ENCODE data around the gene UBE3D.

The UBE3D gene, protein sequence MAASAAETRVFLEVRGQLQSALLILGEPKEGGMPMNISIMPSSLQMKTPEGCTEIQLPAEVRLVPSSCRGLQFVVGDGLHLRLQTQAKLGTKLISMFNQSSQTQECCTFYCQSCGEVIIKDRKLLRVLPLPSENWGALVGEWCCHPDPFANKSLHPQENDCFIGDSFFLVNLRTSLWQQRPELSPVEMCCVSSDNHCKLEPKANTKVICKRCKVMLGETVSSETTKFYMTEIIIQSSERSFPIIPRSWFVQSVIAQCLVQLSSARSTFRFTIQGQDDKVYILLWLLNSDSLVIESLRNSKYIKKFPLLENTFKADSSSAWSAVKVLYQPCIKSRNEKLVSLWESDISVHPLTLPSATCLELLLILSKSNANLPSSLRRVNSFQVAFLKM

GRCh38 chr6:83065511-83066192 is at the start of gene UBE3D:
UBE3D (minus strand) TSS chr6:83065841; CDS start chr6:83065718, 123 bp downstream.
- peak; percentile 80 for DNase-seq (ENCODE audit: low read depth)

DNA sequence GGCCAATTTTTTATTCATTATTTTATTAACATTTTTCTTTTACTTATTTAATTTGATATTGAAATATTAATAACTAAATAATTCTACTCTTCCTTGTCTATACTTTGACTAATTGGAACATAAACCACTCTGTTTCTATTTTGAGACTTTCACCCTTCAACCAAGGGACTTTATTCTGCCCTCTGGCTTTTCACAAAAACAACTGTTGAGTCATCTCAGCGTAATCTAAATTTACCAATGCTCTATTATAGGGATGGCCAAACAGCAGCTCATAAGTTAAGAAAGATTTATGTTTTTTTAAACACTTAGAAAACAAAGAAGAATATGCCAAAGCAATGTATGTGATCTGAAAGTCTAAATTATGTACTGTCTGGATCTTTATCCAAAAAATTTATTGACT is 48.5 kb upstream of the UBE3D start:
- no peak for DNase-seq (ENCODE audit: low read depth)

GRCh38 chr6:83113258-83113657 is 47.6 kb upstream of the UBE3D start:
- no peak for DNase-seq (ENCODE audit: low read depth)

DNA sequence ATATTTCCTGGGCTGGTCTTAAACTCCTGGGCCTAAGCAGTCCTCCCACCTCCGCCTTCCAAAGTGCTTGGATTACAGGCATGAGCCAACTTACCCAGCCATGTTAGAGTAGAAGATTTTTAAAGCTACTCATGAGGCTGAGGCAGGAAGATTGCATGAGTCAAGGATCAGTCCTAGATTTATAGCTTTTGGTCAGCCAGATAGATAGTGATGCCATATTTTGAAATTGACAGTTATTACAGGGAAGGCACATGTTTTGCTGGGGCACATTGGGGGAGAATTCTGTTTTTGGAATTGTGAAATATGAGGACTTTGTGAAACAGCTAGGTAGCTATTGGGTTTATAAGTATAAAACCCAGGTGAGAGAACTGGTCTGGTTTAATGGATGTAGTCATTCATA is 42.7 kb upstream of the UBE3D start:
- no peak for DNase-seq (ENCODE audit: low read depth)

DNA sequence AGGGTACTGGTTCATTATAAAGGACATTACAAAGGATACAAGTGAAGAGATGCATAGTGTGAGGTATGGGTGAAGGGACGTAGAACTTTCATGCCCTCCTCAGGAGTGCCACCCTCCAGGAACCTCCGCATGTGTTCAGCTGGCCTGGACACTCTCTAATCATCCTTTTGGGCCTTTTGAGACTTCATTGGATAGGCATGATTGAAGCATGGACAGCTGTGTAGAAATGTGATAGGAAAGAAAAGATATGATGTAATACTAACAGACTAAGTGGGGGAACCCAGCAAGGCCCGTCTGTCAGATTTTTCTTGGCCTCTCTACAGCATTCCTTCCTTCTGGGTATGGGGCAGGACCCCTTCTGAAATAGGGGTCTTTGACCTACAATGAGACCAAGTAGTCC is 32.9 kb upstream of the UBE3D start:
- no peak for DNase-seq (ENCODE audit: low read depth)

DNA sequence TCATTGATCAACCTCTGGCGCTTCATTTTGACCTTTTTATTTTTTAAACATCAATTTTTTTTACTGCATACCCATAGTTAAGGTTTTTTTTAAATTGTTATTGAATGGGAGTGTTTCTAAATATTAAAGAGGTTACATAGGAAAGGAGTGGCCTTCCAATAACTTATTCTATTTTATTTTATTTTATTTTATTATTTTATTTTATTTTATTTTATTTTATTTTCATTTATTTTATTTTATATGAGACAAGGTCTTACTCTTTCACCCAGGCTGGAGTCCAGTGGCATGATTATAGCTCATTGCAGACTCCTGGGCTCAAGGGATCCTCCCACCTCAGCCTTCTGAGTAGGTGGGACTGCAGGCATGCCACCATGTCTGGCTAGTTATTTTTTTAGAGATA is 32.0 kb upstream of the UBE3D start:
- DNase-seq (ENCODE audit: low read depth) = no peak

GRCh38 chr6:83097204-83097603 is 31.6 kb upstream of the UBE3D start:
- no peak for DNase-seq (ENCODE audit: low read depth)

GRCh38 chr6:83096791-83097190 is 31.1 kb upstream of the UBE3D start:
- DNase-seq (ENCODE audit: low read depth) = no peak

GRCh38 chr6:83092756-83093399 is 27.2 kb upstream of the UBE3D start:
- DNase-seq (ENCODE audit: low read depth) = no peak

- no peak for DNase-seq (ENCODE audit: low read depth)
Measured at GRCh38 chr6:83086751-83087150, 21.1 kb upstream of the UBE3D start.

DNA sequence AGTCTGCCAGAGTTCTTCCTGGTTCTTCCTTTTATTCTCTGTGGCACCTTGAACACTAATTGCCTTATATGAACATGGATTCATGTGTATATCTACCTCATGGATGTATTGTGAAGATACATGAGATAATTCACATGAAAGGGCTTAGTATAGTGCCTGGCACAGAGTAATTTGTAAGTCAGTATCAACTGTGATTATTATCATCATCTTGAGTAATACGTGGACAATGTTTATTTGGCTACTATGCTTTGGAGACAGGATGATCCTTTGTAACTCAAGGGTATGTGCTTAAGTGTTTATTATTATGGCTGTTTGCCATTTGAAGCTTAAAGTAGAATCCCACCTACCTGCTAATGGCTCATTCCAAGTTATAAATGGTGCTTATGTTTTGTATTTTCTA is 17.8 kb upstream of the UBE3D start:
- no peak for DNase-seq (ENCODE audit: low read depth)

- no peak for DNase-seq (ENCODE audit: low read depth)
Measured at GRCh38 chr6:83073615-83074014, 8.0 kb upstream of the UBE3D start.

DNA sequence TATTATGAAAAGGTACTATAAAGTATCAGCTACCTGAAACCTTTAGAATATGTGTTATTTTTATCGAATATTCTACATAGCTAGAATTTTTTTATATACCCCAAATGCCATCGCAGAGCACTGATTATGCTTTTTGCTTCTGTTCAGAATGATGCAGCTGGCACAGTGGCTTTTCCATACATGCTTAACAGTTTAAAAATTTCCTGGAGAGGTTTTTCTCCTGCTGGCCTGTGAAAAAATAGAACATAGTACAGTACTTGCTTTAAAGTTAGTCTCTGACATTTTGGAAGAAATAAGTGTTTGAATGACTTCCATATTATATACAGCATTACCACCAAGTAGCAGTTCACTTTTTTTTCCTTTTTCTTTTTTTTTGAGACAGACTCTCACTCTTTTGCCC is 7.1 kb upstream of the UBE3D start:
- no peak for DNase-seq (ENCODE audit: low read depth)

DNA sequence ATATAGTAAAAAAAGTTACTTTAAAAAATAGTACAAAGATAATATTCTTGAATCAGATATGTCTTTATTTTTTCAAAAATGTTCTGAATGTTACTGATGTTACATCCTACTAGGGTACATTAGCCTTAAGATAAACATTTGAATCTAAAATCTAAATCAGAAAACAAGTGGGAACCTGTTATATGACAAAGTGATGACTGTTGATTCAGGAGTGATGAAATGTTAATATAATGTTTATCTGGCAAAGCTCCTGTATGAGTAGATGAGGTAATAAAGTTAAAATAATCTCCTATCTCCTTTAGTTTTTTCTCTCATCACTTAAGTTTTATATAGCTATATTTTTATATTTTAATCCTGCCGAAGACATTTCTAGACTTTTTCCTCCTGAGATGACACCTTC is 6.1 kb upstream of the UBE3D start:
- no peak for DNase-seq (ENCODE audit: low read depth)

GRCh38 chr6:83071023-83071422 is 5.4 kb upstream of the UBE3D start:
- DNase-seq (ENCODE audit: low read depth) = no peak

DNA sequence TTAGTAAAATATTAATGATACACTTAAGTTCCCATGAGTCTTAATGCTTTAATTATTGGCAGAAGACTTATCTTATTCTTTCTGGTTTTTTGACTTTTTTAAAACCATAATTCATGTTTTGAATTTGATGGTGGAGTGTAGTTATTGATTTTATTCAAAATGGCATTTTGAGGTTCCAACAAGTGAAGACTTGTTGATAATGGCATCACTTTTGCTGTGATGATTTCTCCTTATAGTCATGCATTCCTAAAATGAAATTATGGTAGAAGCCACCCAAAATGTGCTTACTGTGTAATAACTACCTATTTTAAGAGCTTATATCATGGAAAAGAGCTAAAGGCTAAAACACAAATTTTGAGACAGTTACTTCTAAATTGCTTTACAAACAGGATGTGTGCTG is 4.0 kb upstream of the UBE3D start:
- DNase-seq (ENCODE audit: low read depth) = no peak

GRCh38 chr6:83068616-83069015 is 3.0 kb upstream of the UBE3D start:
- no peak for DNase-seq (ENCODE audit: low read depth)

- DNase-seq (ENCODE audit: low read depth) = peak; percentile 89
Measured at GRCh38 chr6:83067448-83068439, 2.1 kb upstream of the UBE3D start, which contains the start of gene DOP1A. DOP1A (plus strand) TSS chr6:83067671; CDS start chr6:83096978, 29,307 bp downstream.

DNA sequence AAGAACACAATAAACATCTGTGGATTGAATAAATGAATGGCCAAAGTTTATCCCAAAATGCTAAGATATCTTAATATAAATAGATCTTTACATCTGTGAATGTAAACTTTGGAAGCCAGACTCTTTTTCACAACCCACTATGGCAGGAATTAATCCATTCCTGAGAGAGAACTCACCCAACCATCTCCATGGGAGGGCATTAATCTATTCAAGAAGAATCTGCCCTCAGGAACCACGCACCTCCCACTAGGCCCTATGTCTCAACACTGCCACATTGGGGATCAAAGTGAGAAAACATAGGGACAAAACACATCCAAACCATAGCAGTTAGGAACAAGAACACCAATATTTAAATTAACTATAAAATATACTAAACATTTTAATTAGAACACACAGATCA is 3.4 kb downstream of the UBE3D start:
- DNase-seq (ENCODE audit: low read depth) = no peak

DNA sequence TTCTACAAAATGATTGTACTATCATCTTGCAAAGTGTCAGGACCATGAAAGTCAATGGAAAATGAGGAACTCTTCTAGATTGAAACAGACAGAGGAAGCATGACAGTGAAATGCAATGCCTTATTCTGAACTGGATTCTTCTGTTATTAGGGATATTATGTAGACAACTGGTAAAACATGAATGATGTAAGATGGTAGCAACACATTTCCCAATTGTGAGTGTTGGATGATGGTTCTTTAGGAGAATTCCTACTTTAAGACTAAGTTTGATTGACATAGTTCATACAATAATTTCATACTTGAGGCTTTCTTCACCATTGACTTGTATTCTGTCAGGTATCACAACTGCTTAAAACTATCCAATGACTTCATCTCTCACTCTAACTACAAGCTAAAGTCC is 4.5 kb downstream of the UBE3D start:
- DNase-seq (ENCODE audit: low read depth) = no peak

GRCh38 chr6:83057705-83058321 is 7.8 kb downstream of the UBE3D start:
- no peak for DNase-seq (ENCODE audit: low read depth)
